GM18873 (cell line): ENCODE measurements around the gene CREM.
A peak's percentile ranks its signal among the peaks of the same experiment; 100 is the strongest.
"Not testable (repeated sequence)": the region's sequence is repeated elsewhere in the genome, so short reads cannot be mapped to it uniquely, and the experiment has no call there.

Source experiments
- ATAC-seq: cut with Tn5 transposase; IDR thresholded peaks from one replicate; pipeline ENCODE4 v1.9.1; 2021; ENCODE audit warnings: mild to moderate bottlenecking, moderate library complexity, moderate number of reproducible peaks; ENCODE audit not compliant: unreplicated experiment, low FRiP score

The CREM gene

DNA sequence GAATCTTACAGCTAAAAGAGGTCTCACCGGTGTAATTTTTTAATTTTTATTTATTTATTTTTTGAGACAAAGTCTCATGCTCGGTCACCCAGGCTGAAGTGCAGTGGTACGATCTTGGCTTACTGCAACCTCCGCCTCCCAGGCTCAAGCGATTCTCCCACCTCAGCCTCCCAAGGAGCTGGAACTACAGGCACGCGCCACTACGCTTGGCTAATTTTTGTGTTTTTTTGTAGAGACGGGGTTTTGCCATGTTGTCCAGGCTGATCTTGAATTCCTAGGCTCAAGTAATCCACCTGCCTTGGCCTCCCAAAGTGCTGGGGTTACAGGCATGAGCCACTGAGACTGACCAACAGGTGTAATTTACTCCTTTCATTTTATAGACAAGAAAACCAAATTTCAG lies 90.3 kb downstream of the CREM start:
- ATAC-seq: not testable (repeated sequence)

DNA sequence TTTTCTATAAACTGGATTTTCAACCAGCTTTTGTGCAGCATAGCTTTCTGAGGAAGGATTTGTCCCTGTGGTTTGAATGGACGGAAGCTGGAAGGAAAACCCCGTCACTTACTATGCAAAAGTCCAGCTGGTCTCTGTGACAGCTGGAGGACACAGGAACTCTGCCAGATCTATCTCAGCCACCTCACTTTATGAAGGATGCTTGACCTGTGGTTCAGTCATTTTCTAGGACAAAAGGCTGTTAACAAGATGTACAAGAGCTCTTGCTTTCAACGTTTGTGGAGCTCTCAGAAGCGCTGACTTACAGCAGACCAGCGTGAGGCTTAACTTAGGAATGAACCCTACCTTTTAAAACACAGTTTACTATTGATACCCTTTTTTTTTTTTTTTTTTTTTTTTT lies 90.8 kb downstream of the CREM start:
- ATAC-seq: no peak

DNA sequence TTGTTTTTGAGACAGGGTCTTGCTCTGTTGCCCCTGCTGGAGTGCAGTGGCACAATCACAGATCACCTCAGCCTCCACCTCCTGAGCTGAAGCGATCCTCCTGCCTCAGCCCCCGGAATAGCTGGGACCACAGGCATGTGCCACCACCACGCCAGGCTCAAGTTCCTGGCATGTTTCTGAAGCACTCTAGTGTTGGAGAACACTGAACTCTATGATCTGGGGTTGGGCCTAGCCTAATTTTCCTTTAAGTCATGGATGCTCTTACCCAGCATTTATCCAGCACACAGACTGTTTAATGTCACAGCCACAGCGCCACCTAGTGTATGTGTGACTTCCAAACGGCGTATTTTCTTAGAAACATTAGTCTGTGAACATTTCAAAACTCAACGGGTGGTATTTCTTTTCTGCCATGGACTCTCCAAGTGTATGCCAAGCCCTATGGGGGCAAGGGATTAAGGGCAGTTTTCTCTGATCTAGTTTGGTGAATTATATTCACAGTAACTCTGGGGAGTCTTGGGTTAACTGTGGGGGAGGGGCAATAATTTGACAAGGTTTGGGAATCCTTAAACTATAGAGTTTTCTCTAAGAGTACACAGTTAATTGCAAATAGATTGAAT lies 91.8 kb downstream of the CREM start:
- peak; percentile 44 for ATAC-seq

DNA sequence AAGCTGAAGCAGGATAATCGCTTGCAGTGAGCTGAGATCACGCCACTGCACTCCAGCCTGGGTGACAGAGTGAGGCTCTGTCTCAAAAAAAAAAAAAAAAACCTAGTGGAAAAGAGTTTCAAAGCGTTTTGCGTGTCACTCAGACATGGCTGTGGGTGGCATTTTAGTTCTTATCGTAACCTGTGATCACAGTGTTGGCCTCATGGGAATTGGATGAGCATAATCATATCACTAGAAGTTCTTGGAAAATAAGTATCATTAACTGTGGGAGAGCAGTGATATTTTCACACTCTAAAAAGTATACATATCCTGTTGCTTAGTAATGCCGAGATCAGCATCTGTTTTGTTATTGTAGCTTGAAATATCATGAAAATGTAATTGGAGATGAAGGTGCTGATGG lies 92.6 kb downstream of the CREM start:
- no peak for ATAC-seq

DNA sequence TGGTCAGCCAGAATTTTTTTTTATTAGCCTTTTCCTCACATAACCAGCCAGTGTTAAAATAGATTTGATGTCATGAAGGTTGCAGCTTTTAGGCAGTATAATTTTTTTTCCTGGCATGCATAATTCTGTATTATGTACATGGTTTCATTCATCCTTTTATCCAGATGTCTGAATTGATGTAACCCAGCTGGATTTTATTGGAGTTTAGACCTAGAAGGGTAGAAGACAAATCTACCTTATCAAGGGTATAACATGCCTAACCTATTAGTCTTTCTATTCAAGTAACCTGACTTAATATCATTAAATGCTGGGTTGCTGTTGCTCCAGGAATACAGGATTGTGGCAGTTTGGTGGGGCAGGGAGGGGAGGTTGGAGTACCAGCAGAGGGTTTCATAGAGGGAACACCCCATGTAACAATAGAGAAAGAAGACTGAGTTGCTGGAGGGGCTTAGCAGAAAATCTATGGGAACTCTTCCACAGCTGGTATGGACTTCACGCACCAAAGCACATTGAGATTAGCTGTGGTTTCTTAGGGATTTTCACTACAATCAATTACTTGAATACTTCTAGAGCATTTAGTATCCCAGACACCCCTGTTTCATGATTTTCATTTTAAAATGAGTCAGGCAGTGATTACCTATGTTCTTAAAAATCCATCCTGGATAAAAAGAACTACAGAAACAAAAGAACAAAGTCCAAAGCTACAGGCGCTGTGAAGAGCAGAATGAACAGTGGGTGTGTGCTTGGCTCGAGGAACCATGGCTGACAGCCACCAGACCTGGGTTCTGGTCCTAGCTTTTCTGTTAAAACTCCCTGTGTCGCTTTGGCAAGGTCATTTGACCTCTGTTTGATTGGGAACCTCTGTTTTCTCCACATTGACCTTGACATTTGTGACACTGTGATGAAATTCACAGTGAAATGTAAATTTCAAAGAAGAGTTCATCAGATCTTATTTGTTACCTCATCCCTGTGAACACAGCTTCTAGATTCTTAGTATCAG lies 93.5 kb downstream of the CREM start:
- ATAC-seq: no peak

DNA sequence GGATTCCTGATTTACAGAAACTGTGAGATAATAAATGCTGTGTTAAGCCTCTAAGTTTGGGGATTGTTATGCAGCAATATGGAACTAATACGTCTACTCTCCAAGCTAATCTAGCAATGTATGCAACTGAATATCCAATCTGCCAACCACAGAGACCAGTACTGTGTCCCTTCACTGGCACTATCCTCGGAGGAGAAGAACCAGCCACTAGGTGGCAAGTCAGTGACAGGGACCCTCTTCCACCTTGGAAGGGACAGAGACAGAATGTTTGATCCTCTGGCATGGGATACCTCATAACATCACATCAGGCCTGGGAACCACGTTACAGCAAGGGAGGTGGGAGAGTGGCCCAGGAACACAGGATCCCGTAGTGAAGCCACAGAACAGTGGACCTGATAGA lies 96.4 kb downstream of the CREM start:
- ATAC-seq: no peak

DNA sequence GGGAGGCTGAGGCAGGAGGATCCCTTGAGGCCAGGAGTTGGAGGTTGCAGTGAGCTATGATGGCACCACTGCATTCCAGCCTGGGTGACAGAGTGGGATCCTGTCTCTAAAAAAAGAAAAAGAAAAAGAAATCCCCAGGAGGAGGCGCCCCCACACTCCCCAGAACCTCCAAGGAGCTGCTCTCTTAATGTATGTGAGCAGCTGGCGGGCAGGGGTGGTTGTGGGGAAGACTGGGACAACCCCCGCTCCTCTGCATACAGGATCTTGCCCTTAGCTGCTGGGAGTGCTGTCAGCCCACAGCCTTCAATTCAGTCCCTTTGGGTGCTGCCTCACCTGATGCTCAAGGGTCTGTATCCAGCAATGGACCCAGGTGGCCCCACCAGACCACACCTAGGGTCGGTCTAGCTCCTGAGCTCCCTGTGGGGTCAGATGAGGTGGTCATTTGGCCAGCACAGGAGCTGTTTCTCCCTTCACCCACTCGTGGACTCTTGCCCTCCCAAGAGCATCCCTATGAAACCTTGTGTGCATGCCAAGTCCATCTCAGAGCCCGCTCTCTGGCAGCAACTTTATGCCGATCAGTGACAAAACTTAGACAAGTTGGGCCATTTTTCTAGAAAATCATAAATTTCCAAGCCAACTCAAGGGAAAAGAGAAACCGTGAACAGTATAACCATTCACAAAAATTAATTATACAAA lies 97.5 kb downstream of the CREM start:
- ATAC-seq: no peak

DNA sequence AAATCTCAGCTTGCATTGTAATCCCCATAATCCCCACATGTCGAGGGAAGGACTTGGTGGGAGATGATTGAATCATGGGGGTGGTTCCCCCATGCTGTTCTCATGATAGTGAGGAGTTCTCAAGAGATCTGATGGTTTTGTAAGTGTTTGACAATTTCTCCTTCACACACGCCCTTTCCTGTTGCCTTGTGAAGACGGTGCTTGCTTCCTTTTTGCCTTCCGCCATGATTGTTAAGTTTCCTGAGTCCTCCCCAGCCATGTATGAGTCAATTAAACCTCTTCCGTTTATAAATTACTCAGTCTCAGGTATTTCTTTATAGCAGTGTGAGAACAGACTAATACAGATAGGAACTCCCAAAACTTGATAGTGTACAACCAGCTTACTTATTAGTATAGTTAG lies 98.6 kb downstream of the CREM start:
- no peak for ATAC-seq

DNA sequence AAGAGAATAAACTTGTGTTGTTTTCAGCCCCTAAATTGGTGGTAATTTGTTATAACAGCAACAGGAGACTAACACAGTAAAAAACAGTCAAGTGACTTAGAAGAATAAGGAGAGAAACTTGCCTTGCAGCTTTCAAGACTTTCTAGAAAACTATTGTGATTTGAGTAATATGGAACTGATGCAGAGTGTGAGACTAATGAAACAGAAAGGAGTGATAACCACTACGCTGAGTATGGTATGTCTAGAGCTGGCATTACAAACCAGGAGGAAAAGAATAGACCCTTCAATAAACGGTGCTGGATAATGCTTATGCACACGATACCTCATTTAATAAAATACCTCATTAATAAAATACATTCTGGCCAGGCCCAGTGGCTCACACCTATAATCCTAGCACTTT lies 99.9 kb downstream of the CREM start:
- no peak for ATAC-seq

DNA sequence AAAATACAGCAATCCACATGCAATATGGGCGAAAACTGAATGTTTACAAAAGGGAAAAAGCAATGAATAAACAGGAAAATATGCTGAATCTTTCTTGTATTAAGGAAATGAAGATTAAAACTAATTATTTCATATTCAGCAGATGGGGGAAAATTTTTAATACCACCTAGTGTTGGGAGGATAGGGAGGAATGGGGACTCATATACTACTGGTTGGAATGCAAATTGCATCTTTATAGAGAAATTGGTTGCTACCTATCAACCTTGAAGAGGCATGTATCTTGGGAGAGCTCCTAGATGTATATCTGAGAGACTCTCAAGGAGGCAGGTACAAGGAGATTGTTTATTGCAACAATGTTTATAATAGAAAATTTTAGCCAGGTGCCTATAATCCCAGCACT lies 101.4 kb downstream of the CREM start:
- ATAC-seq: no peak

DNA sequence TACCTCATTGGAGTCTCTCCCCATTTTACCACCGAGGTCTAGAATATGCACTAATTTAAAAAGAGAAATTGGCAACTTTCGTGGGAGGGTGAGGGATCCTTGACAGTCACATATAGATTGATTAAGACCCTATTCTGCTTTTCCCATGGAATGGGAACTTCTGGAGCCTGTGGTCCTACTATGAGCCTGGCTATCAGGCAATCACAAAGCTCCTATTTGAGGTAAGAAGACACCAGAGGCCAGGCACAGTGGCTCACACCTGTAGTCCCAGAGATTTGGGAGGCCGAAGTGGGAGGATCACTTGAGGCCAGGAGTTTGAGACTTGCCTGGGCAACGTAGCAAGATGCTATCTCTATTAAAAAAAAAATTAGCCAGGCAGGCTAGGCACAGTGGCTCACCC lies 105.0 kb downstream of the CREM start:
- no peak for ATAC-seq

DNA sequence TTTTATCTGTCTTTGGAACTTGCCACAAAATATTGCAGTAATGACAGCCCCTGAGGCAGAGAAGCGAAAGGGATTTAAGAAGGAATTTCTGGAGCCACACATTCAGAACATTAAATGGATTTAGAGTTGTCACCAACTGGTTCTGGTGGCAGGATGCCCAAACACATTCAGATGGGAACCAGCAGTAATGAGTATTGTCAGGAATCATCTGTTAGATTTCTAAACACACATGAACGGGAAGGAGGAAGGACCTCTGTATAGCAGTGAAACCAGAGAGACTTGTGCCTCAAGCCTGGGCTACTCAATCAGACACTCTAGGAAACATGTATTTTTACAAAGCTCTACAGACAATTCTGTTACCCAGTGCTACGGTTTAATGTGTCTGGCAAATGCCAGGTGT lies 105.9 kb downstream of the CREM start:
- ATAC-seq: no peak

DNA sequence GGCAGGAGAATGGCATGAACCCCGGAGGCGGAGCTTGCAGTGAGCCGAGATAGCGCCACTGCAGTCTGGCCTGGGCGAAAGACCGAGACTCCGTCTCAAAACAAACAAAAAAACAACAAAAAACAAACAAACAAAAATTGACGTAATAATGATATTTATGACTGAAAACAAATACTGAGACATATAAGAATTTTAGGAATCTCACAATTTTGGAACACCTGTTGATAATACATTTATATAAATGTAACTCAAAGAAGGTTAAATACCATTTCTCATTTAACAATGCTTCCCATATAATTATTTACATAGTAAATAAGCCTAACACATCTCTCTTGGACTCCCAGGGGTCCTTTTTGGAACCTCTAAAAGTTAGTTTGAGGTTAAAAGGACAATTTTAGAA lies 107.4 kb downstream of the CREM start:
- ATAC-seq: no peak

DNA sequence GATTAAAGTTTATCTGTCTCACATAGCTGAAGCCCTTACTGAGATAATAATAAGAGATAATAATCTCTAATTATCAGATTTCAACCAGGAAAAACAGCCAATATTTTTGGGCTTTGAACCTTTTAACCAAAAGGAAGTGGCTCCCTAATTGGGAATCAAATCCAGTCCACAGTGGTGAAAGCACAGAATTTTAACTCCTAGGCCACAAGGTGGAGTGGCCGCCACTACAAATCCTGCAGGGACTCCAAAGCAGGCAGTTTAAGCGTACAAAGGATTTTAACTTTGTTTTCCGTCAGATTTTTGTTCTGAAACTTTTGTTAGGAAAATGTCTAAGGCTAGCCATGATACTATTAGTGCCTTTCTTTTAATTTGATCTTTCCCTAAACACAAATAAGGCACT lies 110.1 kb downstream of the CREM start:
- ATAC-seq: no peak

DNA sequence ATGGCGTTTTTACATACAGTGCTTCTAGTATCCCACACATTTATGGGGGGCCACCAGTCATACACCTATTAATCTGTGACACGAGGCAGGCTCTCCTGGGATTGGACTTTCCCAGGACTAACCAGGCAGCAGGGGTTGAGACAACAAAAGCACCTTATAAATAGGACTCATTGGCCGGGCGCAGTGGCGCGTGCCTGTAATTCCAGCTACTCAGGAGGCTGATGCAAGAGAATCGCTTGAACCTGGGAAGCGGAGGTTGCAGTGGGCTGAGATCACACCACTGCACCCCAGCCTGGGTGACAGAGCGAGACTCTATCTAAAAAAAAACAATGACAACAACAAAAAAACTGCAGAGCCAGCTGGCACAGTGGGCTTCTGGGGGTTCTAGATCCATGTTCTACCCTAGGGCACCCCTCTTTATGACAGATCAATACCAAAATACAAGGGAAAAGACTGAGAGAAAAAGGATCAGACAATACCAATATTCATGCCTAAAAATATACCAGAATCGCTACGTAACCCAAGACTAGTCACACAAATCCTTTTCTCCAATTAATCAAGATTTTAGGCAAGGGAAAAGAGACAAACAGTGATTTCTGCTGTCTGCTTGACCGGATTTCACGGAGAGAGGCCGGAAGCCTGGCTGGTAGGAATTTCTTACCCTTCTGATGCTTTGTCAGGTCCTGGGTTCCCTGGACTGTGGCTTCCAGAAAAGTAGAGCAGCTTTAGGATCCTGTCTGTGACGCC lies 111.3 kb downstream of the CREM start:
- no peak for ATAC-seq

DNA sequence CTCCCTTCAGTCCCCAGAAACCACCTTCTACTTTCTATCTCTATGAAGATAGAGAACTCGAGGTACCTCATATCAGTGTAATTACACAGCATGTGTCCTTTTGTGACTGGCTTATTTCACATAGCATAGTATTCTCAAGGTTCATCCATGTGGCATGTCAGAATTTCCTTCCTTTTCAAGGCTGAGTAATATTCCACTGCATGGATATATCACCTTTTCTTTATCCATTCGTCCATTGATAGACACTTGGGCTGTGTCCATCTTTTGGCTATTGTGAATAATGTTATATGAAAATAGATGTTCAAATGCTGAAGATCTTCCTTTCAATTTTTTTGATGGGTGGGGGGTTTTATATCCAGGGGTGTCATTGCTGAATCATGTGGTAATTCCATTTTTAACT lies 117.9 kb downstream of the CREM start:
- ATAC-seq: no peak

DNA sequence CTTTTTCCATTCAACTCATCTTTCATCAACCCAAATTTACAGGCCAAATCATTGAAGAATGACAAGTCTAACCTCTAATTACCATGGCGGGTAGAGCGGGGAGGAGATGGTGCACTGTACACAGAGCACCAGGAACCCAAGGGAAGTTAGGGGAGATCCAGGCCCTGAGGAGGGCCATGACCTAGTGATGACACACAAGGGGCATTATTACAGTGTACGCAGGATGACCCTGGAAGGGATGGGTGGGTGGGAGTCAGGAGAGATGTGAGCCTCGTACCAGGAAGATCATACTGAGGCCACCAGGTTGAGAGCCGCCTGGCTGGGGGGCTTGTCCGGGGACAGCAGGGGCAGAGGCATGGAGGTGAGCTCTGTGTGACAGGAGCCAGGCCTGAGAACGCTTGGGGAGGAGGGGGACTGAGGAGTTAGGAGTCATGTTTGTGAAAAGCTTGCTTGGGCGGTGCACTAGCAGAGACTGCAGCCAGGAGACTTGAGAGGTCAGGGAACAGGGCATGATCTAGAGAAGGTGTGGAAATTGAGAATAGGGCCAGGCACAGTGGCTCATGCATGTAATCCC lies 120.2 kb downstream of the CREM start:
- ATAC-seq: no peak

DNA sequence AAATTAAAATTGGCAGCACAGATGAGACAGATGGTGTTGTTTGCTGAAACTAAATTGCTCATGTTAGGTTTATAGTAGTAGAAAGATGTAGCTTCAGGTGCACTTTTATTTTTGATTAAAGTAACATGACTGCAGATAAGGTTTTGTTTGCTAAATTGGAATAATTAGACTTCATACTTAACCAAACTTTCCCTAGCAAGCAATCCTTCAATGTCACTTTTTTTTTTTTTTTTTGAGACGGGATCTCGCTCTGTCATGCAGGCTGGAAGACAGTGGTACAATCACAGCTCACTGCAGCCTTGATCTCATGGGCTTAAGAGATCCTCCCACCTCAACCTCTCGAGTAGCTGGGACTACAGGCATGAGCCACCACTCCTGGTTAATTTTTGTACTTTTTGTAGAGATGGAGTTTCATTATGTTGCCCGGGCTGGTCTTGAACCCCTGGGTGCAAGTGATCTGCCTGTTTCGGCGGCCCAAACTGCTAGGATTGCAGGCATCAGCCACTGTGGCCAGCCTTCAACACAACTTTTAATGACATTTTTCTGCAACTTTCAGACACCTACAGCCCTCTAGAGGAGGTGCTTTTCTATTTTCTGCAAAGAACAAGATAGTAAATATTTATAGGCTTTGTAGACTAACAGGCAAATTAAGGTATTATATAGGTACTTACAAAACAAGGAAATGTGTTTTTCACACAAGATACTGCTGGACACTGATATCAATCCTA lies 124.9 kb downstream of the CREM start:
- ATAC-seq: no peak

DNA sequence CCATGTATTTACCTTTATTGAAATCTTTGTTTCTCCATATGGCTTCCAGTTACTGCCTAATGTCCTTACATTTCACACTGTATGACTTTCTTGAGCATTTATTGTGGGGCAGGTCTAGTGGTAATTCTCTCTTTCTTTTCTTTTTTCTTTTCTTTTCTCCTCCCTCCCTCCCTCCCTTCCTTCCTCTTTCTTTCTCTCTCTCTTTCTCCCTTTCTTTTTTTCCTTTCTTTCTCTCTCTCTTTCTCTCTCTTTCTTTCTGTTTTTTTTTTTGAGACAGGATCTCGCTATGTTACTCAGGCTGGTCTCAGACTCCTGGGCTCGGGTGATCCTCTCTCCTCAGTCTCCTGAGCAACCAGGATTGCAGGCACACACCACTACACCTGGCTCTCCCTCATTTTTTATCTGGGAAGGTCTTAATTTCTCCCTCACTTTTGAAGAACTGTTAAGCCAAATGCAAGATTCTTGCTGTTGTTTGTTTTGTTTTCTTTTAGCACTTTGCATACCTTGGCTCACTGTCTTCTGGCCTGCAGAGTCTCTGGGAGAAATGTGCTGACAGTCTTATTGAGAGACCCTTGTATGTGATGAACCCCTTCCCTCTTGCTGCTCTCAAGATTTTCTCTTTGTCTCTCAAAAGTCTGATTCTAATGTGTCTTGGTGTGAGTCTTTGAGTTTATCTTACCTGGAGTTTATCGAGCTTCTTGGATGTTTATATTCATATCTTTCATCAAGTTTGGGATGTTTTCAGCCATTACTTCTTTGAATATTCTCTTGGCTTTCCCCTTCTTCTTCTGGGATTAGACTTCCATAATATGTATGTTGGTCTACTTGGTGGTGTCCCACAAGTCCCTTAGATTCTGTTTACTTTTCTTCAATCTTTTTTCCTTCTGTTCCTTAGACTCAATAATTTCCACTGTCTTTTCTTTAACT lies 130.7 kb downstream of the CREM start:
- no peak for ATAC-seq
